Stimulated activated CD4-positive, alpha-beta T cell treated with anti-CD3 and anti-CD28 coated beads, TNF-alpha, amount 100 ng/mL, for 4 hours (primary cell): ENCODE results near the gene ANTKMT.
A peak's percentile ranks its signal among the peaks of the same experiment; 100 is the strongest.
"Not testable (repeated sequence)": the region's sequence is repeated elsewhere in the genome, so short reads cannot be mapped to it uniquely, and the experiment has no call there.

Experiments
- DNase-seq, 3 experiments: peaks; one replicate each; pipeline ENCODE4 v3.0.0-alpha.2; 2020; ENCODE audit warnings: low read depth in 3 of 3

The ANTKMT gene

GRCh38 chr16:681746-682427 is 39.1 kb upstream of the ANTKMT start:
- DNase-seq, result no peak

GRCh38 chr16:682493-683395 is 38.2 kb upstream of the ANTKMT start:
- no peak for DNase-seq

GRCh38 chr16:683396-684070 is 37.4 kb upstream of the ANTKMT start:
- DNase-seq, result no peak

GRCh38 chr16:684071-684794 is 36.7 kb upstream of the ANTKMT start, which contains the start of gene JMJD8:
TSS of gene JMJD8 (minus strand) at chr16:684334. CDS start at chr16:684319, 15 bp downstream.
- DNase-seq, result peak; percentile 92 to 95 (median 92)

GRCh38 chr16:684961-685696 is 35.8 kb upstream of the ANTKMT start:
- no peak for DNase-seq

DNA sequence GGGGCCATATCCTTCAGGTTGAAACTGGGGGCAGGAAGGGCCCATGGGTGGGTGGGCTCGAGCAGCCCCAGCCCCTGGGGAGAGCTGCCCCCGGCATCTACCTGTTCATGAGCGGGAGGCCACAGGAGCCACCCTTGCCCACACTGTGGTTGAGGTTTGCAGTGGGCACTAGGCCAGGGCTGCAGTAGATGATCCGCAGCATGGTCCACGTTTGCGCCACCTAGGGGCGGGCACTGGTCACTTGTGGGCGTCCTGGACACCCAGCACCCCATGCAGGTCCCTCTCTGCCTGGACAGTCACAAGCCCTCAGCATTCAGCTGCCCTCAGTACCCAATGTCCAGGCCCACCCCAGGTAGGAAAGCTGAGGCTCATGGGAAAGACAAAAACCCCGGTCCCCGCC is 35.0 kb upstream of the ANTKMT start:
- DNase-seq, result no peak

- no peak for DNase-seq
Observed at GRCh38 chr16:686459-687260, 34.3 kb upstream of the ANTKMT start.

- DNase-seq, result no peak
Observed at GRCh38 chr16:687499-687898, 33.4 kb upstream of the ANTKMT start.

- no peak for DNase-seq
Observed at GRCh38 chr16:689175-689897, 31.6 kb upstream of the ANTKMT start.

- DNase-seq, result not testable (repeated sequence)
Observed at GRCh38 chr16:691242-691641, 29.7 kb upstream of the ANTKMT start.

GRCh38 chr16:692356-693108 is 28.4 kb upstream of the ANTKMT start:
- DNase-seq, result no peak

- DNase-seq, result no peak
Observed at GRCh38 chr16:693364-693763, 27.6 kb upstream of the ANTKMT start.

DNA sequence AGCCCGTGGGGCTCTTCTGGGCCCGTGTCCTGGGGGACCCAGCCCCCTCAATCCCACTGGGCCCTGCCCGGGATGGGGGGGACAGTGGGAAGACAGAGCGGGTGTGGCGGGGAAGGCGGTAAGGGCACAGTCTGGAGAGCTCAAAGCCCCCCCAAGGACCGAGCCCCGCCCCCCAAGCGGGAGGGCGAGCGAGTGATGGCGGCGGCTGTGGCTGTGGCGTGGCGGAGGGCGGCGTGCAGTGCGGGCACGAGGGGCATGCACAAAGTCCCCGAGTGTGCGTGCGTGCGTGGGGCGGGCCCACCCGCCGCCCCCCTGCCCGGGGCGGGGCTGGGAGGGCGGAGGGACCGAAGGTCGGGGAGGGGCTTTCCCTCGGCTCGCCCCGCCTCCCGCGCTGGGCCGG is 27.2 kb upstream of the ANTKMT start:
- DNase-seq, result no peak

GRCh38 chr16:694187-694862 is 26.6 kb upstream of the ANTKMT start:
- DNase-seq, result no peak

GRCh38 chr16:694863-695354 is 26.0 kb upstream of the ANTKMT start:
- DNase-seq, result no peak

DNA sequence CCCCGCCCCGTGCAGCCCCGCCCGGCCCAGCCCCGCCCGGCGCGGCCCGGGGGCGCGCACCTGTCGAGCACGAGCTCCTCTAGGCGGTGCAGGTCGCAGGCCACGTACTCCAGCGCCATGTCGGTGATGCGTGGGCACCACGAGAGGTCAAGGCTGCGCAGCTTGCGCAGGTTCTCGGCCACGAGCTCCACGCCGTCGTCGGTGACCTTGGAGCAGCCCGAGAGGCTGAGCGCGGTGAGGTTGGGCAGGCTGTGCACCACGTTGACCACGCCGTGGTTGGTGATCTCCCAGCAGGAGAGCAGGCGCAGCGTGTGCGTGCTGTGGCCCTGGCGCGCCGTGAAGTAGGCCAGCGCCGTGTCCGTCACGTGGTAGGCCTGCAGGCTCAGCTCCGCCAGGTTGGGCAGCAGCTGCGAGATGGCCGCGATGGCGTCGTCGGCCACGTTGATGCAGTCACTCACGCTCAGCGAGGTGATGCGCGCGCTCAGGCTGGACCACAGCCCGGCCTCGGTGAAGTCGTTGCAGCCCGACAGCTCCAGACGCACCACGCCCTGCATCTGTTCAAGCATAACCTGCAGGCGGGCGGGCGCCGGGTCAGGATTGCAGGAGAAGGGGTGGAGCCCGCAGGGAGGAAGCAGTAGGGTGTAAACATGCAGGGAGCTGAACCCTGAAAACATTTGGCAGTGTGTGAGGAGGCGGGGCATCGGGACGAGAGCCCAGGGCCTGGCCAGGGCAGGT is 25.4 kb upstream of the ANTKMT start:
- DNase-seq, result peak in 2 of 3 experiments; percentile 44 to 59
